Lower leg skin (tissue), 3 donors: ENCODE results near the gene GNG7.

Source experiments
- POLR2A ChIP-seq, 2 donors: fragments of 450-650 bp; IDR thresholded peaks; one replicate each; pipeline ENCODE4 v1.6.1; 2016 to 2017; ENCODE audit warnings: antibody characterized with exemption in 2 of 2, mild to moderate bottlenecking in 1 of 2, moderate library complexity in 1 of 2
- TF ChIP-seq, protein P1 (sequence below), 3 donors: fragments of 450-650 bp; IDR thresholded peaks; one replicate each; pipeline ENCODE4 v1.5.1; 2016; ENCODE audit warnings: antibody characterized with exemption in 3 of 3, mild to moderate bottlenecking in 3 of 3, moderate library complexity in 2 of 3

DNA sequence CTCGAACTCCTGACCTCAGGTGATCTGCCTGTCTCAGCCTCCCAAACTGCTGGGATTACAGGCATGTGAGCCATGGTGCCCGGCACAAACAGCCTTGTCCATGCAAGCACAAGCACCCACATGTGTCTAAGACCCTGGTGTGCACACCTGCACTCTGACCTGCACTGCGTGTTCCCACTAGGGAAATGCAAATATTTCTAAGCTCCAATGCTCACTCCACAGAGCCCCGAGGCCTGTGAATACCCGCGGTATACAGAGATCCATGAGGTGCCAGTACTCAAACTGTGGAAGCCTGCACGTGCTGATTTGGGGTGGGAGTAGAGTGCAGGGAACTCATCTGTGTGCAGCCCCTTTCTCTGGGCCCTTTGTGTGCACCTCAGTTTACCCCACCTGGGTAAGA lies 211.8 kb downstream of the GNG7 start:
- TF ChIP-seq, protein P1, sequence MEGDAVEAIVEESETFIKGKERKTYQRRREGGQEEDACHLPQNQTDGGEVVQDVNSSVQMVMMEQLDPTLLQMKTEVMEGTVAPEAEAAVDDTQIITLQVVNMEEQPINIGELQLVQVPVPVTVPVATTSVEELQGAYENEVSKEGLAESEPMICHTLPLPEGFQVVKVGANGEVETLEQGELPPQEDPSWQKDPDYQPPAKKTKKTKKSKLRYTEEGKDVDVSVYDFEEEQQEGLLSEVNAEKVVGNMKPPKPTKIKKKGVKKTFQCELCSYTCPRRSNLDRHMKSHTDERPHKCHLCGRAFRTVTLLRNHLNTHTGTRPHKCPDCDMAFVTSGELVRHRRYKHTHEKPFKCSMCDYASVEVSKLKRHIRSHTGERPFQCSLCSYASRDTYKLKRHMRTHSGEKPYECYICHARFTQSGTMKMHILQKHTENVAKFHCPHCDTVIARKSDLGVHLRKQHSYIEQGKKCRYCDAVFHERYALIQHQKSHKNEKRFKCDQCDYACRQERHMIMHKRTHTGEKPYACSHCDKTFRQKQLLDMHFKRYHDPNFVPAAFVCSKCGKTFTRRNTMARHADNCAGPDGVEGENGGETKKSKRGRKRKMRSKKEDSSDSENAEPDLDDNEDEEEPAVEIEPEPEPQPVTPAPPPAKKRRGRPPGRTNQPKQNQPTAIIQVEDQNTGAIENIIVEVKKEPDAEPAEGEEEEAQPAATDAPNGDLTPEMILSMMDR (IDR thresholded peaks at IDR 0.05): no peak
- no peak for TF ChIP-seq POLR2A (IDR thresholded peaks at IDR 0.05)
